Osteoblast (primary cell): ENCODE measurements around the gene PIP5KL1. TPM values are rescaled to one million over a fixed set of nuclear protein-coding genes. Genes with fewer than 3 reads are reported as not detected.
A peak's percentile ranks its signal among the peaks of the same experiment; 100 is the strongest.

Source experiments
- DNase-seq: peaks from one replicate; pipeline ENCODE4 v3.0.0; 2011; ENCODE audit warnings: low spot score, mixed read lengths; ENCODE audit not compliant: insufficient read length; ENCODE audit errors: missing footprints
- H2AFZ ChIP-seq: 2 replicates; pipeline ENCODE4 v1.6.0; 2011; ENCODE audit warnings: mild to moderate bottlenecking, low read length
- H3K27ac ChIP-seq: 2 replicates; pipeline ENCODE4 v1.5.1; 2011; ENCODE audit warnings: mild to moderate bottlenecking, low read depth, low read length, moderate library complexity
- H3K27me3 ChIP-seq: 2 replicates; pipeline ENCODE4 v1.6.0; 2012; ENCODE audit warnings: mild to moderate bottlenecking, control low read depth, inconsistent platforms, low read length, moderate library complexity; ENCODE audit not compliant: insufficient read depth
- H3K36me3 ChIP-seq: 2 replicates; pipeline ENCODE4 v1.5.1; 2011; ENCODE audit warnings: mild to moderate bottlenecking, low read length, control low read depth, moderate library complexity; ENCODE audit not compliant: insufficient read depth
- H3K4me1 ChIP-seq: 2 replicates; pipeline ENCODE4 v1.5.1; 2011; ENCODE audit warnings: mild to moderate bottlenecking, low read length, control low read depth, moderate library complexity; ENCODE audit not compliant: insufficient read depth
- H3K4me2 ChIP-seq: 2 replicates; pipeline ENCODE4 v1.6.0; 2011; ENCODE audit warnings: mild to moderate bottlenecking, low read length; ENCODE audit not compliant: insufficient read depth
- H3K4me3 ChIP-seq: fragments of 200-600 bp; sonication (generic); 3 replicates; pipeline ENCODE4 v1.5.1; 2012; ENCODE audit warnings: mild to moderate bottlenecking, low read length, inconsistent platforms; ENCODE audit not compliant: insufficient read depth
- H3K79me2 ChIP-seq: 2 replicates; pipeline ENCODE4 v1.6.0; 2012; ENCODE audit warnings: mild to moderate bottlenecking, low read length, control low read depth, inconsistent platforms; ENCODE audit not compliant: insufficient read depth
- H3K9me3 ChIP-seq: 2 replicates; pipeline ENCODE4 v1.5.1; 2011; ENCODE audit warnings: low read depth, low read length, control low read depth
- H4K20me1 ChIP-seq: 2 replicates; pipeline ENCODE4 v1.6.0; 2012; ENCODE audit warnings: mild to moderate bottlenecking, low read length, control low read depth; ENCODE audit not compliant: insufficient read depth
- CTCF ChIP-seq: IDR thresholded peaks from 2 replicates; pipeline ENCODE4 v1.5.1; 2011; ENCODE audit warnings: mild to moderate bottlenecking, low read depth, low read length, moderate library complexity; ENCODE audit errors: extremely low read depth
- total RNA-seq: library from RNA; depleted of rRNA; stranded (reverse); fragments of >200 nt; gene quantifications from 2 replicates; pipeline ENCODE4 v1.2.3, GENCODE V29; 2012

Gene PIP5KL1
- total RNA-seq, 1 donor = 2.2 TPM

GRCh38 chr9:127872369-127873222 lies 58.0 kb downstream of the PIP5KL1 start:
- no peak for TF ChIP-seq CTCF
- H3K79me2 ChIP-seq = peaks cover 34% of the 10 kb centered on the region
- H4K20me1 ChIP-seq = peaks cover 15% of the 10 kb centered on the region
- no peak overlapping the region for H3K4me2 ChIP-seq
- H3K36me3 ChIP-seq = peaks cover 43% of the 10 kb centered on the region
- peaks cover 53% of the 10 kb centered on the region for H3K4me1 ChIP-seq
- H3K9me3 ChIP-seq = no peaks in the 10 kb centered on the region
- no peak overlapping the region for H2AFZ ChIP-seq
- H3K27me3 ChIP-seq = no peaks in the 10 kb centered on the region
- H3K4me3 ChIP-seq = no peak overlapping the region
- peak overlapping the region; percentile 8 for H3K27ac ChIP-seq
- peak; percentile 76 for DNase-seq

GRCh38 chr9:127871531-127871930 lies 59.0 kb downstream of the PIP5KL1 start:
- Histone ChIP-seq H3K36me3 (peaks cover 45% of the 10 kb centered on the region), H3K9me3 (no peaks in the 10 kb centered on the region), H3K79me2 (peaks cover 26% of the 10 kb centered on the region), H4K20me1 (peaks cover 15% of the 10 kb centered on the region), H3K4me3 (no peak overlapping the region), H3K4me2 (no peak overlapping the region), H3K4me1 (peaks cover 46% of the 10 kb centered on the region), H3K27me3 (no peaks in the 10 kb centered on the region), H2AFZ (no peak overlapping the region), H3K27ac (no peak overlapping the region)
- DNase-seq = peak; percentile 87
- no peak for TF ChIP-seq CTCF

- Histone ChIP-seq H3K4me3 (no peak overlapping the region), H3K27me3 (no peaks in the 10 kb centered on the region), H3K4me2 (no peak overlapping the region), H3K4me1 (peaks cover 41% of the 10 kb centered on the region), H2AFZ (no peak overlapping the region), H3K9me3 (no peaks in the 10 kb centered on the region), H3K79me2 (peaks cover 20% of the 10 kb centered on the region), H4K20me1 (peaks cover 11% of the 10 kb centered on the region), H3K27ac (no peak overlapping the region), H3K36me3 (peaks cover 45% of the 10 kb centered on the region)
- TF ChIP-seq CTCF = no peak
- DNase-seq = peak; percentile 61
These were observed 59.7 kb downstream of the PIP5KL1 start for GRCh38 chr9:127870887-127871286.

Other genes starting within 250 kb of the PIP5KL1 start
- not detected in 2 replicates for gene CFAP157, start 223.8 kb downstream of the PIP5KL1 start, total RNA-seq
- gene PTRH1, start 215.1 kb downstream of the PIP5KL1 start, total RNA-seq = 12.7 and 16.3 TPM in 2 replicates
- gene TTC16, start 214.7 kb downstream of the PIP5KL1 start, total RNA-seq = under 0.01 TPM in 1 of 2 replicates, not detected in the other
- 3.8 and 4.7 TPM in 2 replicates for gene TOR2A, start 195.5 kb downstream of the PIP5KL1 start, total RNA-seq
- gene SH2D3C, start 152.1 kb downstream of the PIP5KL1 start, total RNA-seq = 0.29 and 0.36 TPM in 2 replicates
- 54.8 and 56.1 TPM in 2 replicates for gene CDK9, start 144.7 kb downstream of the PIP5KL1 start, total RNA-seq
- 87.5 and 98.1 TPM in 2 replicates for gene FPGS, start 127.9 kb downstream of the PIP5KL1 start, total RNA-seq
- gene ENG, start 76.1 kb downstream of the PIP5KL1 start, total RNA-seq = 60.8 and 87.5 TPM in 2 replicates
- 100 and 106 TPM in 2 replicates for gene AK1, start 53.1 kb downstream of the PIP5KL1 start, total RNA-seq
- gene ST6GALNAC6, start 31.2 kb downstream of the PIP5KL1 start, total RNA-seq = 52.7 and 53.2 TPM in 2 replicates
- 29.5 and 33.7 TPM in 2 replicates for gene ST6GALNAC4, start 13.7 kb downstream of the PIP5KL1 start, total RNA-seq
- gene DPM2, start 7.1 kb upstream of the PIP5KL1 start, total RNA-seq = 10.1 and 11.5 TPM in 2 replicates
- gene EEIG1, start 50.2 kb upstream of the PIP5KL1 start, total RNA-seq = 18.0 and 20.6 TPM in 2 replicates
- 10.1 and 10.6 TPM in 2 replicates for gene NAIF1, start 136.5 kb upstream of the PIP5KL1 start, total RNA-seq
- gene SLC25A25, start 137.5 kb upstream of the PIP5KL1 start, total RNA-seq = 9.7 and 13.4 TPM in 2 replicates
- gene PTGES2, start 197.0 kb upstream of the PIP5KL1 start, total RNA-seq = 42.7 and 50.3 TPM in 2 replicates
- not detected in 2 replicates for gene LCN2, start 218.7 kb upstream of the PIP5KL1 start, total RNA-seq
- 24.5 and 33.3 TPM in 2 replicates for gene BBLN, start 229.5 kb upstream of the PIP5KL1 start, total RNA-seq